NB4 (cell line): Measurements from ENCODE around the gene SLC7A6.

ENCODE experiments used
- DNase-seq: peaks from one replicate; pipeline ENCODE4 v3.0.0; 2010; ENCODE audit warnings: low read depth
- H3K4me3 ChIP-seq: one replicate; pipeline ENCODE4 v1.5.1; 2011; ENCODE audit warnings: mild to moderate bottlenecking, low read depth, low read length, moderate library complexity
- MYC ChIP-seq: IDR thresholded peaks from 2 replicates; pipeline ENCODE4 v1.6.1; 2011; ENCODE audit warnings: low read depth, low read length
- POLR2A ChIP-seq: IDR thresholded peaks from 2 replicates; pipeline ENCODE4 v1.6.1; 2011; ENCODE audit warnings: mild to moderate bottlenecking; ENCODE audit not compliant: insufficient read length; ENCODE audit errors: extremely low read depth
- TF ChIP-seq, protein P1 (sequence below): IDR thresholded peaks from 2 replicates; pipeline ENCODE4 v1.6.1; 2011; ENCODE audit warnings: low read depth, low read length
- TF ChIP-seq, protein P2 (sequence below): IDR thresholded peaks from one replicate; pipeline ENCODE4 v1.5.1; 2012; ENCODE audit warnings: low read depth, low read length

Gene SLC7A6

DNA sequence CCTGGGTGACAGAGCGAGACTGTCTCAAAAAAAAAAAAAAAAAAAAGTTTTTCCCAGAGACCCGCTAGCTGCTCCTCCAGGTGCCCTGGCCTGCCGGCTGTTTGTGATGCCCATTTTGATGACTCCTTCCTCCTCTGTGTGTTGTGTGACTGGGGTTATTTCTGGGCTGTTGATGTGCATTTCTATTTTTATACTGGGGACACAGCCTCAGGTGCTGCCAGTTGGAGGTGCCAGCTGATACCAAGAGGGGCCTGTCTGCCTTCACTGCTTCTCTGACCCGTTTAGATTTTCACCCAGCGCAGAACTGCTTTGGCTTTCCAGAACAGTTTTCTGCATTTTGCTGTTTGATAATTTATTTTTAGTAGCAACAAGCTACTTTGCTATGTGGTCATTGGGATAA lies 12.5 kb upstream of the SLC7A6 start:
- TF ChIP-seq MYC (no peak), POLR2A (no peak)
- TF ChIP-seq, protein P1, sequence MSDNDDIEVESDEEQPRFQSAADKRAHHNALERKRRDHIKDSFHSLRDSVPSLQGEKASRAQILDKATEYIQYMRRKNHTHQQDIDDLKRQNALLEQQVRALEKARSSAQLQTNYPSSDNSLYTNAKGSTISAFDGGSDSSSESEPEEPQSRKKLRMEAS, result no peak
- TF ChIP-seq, protein P2, sequence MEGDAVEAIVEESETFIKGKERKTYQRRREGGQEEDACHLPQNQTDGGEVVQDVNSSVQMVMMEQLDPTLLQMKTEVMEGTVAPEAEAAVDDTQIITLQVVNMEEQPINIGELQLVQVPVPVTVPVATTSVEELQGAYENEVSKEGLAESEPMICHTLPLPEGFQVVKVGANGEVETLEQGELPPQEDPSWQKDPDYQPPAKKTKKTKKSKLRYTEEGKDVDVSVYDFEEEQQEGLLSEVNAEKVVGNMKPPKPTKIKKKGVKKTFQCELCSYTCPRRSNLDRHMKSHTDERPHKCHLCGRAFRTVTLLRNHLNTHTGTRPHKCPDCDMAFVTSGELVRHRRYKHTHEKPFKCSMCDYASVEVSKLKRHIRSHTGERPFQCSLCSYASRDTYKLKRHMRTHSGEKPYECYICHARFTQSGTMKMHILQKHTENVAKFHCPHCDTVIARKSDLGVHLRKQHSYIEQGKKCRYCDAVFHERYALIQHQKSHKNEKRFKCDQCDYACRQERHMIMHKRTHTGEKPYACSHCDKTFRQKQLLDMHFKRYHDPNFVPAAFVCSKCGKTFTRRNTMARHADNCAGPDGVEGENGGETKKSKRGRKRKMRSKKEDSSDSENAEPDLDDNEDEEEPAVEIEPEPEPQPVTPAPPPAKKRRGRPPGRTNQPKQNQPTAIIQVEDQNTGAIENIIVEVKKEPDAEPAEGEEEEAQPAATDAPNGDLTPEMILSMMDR, result no peak
- no peak for DNase-seq
- H3K4me3 ChIP-seq, result no peak overlapping the region

DNA sequence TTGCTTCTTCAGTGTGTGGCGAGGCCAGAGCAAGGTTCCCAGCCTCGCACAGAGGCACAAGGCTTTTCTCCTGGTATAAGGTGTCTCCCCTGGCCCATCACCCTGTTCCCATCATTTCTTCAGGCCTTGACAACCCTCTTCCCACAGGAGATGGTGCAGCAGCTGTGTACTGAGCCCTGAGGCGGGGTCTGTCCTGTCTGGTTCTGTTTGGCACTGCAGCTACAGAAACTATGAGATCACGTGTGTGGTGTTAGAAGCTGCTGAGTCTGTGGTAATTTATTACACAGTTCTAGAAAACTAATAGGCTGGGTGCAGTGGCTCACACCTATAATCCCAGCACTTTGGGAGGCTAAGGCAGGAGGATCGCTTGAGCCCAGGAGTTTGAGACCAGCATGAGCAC lies 11.9 kb upstream of the SLC7A6 start:
- no peak overlapping the region for H3K4me3 ChIP-seq
- TF ChIP-seq, protein P2, result no peak
- no peak for TF ChIP-seq POLR2A
- TF ChIP-seq, protein P1, result no peak
- no peak for TF ChIP-seq MYC
- no peak for DNase-seq

DNA sequence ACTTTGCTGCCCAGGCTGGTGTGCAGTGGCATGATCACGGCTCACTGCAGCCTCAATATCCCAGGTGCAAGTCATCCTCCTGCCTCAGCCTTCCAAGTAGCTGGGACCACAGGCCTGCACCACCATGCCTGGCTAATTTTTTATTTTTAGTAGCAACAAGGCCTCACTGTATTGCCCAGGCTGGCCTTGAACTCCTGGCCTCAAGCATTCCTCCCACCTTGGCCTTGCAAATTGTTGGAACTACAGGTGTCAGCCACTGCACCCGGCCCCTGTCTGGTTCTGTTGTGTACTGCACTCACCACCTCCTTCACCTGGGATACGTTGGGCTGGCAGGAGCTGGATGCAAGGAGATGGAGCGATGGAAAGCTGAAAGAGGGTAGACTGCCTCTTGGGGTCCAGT lies 10.6 kb upstream of the SLC7A6 start:
- no peak for DNase-seq

DNA sequence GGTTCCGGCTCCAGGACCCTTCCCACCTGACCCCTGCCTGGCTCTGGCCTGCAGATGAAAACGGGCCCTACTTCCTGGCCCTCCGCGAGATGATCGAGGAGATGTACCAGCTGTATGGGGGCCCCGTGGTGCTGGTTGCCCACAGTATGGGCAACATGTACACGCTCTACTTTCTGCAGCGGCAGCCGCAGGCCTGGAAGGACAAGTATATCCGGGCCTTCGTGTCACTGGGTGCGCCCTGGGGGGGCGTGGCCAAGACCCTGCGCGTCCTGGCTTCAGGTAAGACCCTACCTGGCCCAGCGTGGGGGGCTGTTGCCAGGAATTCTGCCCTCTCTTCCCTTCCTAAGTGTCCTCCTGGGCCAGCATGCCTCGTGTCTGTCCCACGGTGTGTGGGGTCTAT lies 8.6 kb upstream of the SLC7A6 start:
- H3K4me3 ChIP-seq, result no peak overlapping the region
- no peak for DNase-seq
- TF ChIP-seq MYC (no peak), POLR2A (no peak)
- TF ChIP-seq, protein P2, result no peak

More for the DNA sequence above, 10.6 kb upstream of the SLC7A6 start:
- no peak overlapping the region for H3K4me3 ChIP-seq
- TF ChIP-seq, protein P1, result no peak
- TF ChIP-seq MYC (no peak), POLR2A (no peak)
- TF ChIP-seq, protein P2, result no peak

DNA sequence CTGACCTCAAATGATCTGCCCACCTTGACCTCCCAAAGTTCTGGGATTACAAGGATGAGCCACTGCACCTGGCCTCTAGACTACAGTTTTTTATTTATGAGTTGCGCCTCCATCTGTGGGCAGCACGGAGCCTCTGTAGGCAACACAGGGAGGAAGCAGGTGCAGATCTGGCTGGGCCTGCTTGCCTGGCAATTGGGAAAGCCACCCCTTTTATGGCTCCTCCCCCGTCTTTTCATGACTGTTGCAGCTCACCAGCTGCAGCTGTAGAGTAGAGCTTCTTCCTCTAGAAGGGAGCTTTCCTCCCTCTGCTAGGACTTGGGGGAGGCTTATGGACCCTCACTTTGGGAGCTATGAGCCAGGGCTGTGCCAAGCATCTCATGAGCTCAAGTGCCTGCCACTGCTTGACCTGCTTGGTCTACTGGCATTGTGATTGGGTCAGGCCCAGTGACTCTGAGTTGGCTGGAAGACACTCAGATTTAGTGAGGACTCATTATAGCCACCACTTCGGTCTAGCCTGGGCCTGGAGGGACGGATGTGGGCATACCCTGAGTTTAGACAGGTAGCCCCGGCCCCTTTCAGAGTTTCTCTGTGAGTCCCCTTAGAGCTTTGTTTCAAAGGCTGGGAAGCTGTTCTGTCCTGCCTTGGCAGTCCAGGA lies 6.9 kb upstream of the SLC7A6 start:
- H3K4me3 ChIP-seq, result no peak overlapping the region
- peak; percentile 94 for DNase-seq
- TF ChIP-seq POLR2A, result no peak
- peak; percentile 64 for TF ChIP-seq MYC
- TF ChIP-seq, protein P1, result peak; percentile 64
- TF ChIP-seq, protein P2, result no peak
